CD14-positive monocyte (primary cell): Measurements from ENCODE around the gene RO60. TPM values are rescaled to one million over a fixed set of nuclear protein-coding genes. Genes with fewer than 3 reads are reported as not detected.

ENCODE experiments used
- DNase-seq, 3 donors: peaks; one replicate each; pipeline ENCODE4 v3.0.0-alpha.2; 2011 to 2022
- H2AFZ ChIP-seq: 2 replicates; pipeline ENCODE4 v1.6.0; 2012; ENCODE audit warnings: mild to moderate bottlenecking, low read depth, low read length, inconsistent platforms; ENCODE audit not compliant: insufficient read depth, poor library complexity, severe bottlenecking
- H3K27ac ChIP-seq, 2 donors: 1 replicate in 1 of 2; 2 replicates in 1 of 2; pipeline ENCODE4 v1.5.1; 2012 to 2013; ENCODE audit warnings: low read length in 2 of 2, control low read depth in 1 of 2, inconsistent platforms in 1 of 2, low read depth in 1 of 2, mild to moderate bottlenecking in 1 of 2
- H3K27me3 ChIP-seq, 2 donors: one replicate each; pipeline versions ENCODE4 v1.6.0 to v1.6.1; 2011 to 2013; ENCODE audit warnings: low read length in 2 of 2; ENCODE audit not compliant: control insufficient read depth in 2 of 2, insufficient read depth in 2 of 2
- H3K36me3 ChIP-seq, 2 donors: replicated peaks in 1 of 2; 1 replicate in 1 of 2; 2 replicates in 1 of 2; pipeline versions ENCODE4 v1.5.1 to v1.6.1; 2012 to 2013; ENCODE audit warnings: low read length in 2 of 2, control low read depth in 1 of 2, inconsistent platforms in 1 of 2, mild to moderate bottlenecking in 1 of 2; ENCODE audit not compliant: insufficient read depth in 2 of 2, control insufficient read depth in 1 of 2
- H3K4me1 ChIP-seq, 2 donors: 1 replicate in 1 of 2; 2 replicates in 1 of 2; pipeline versions ENCODE4 v1.5.1 to v1.6.1; 2012 to 2013; ENCODE audit warnings: low read length in 2 of 2, control low read depth in 1 of 2, inconsistent platforms in 1 of 2, mild to moderate bottlenecking in 1 of 2, moderate library complexity in 1 of 2; ENCODE audit not compliant: insufficient read depth in 2 of 2, control insufficient read depth in 1 of 2
- H3K4me2 ChIP-seq: replicated peaks from 2 replicates; pipeline ENCODE3; 2012; ENCODE audit warnings: low read length, moderate library complexity, mild to moderate bottlenecking; ENCODE audit not compliant: poor library complexity, severe bottlenecking; ENCODE audit errors: extremely low read depth
- H3K4me3 ChIP-seq, 3 experiments: fragments of 200-600 bp in 1 of 3; sonication (generic) in 1 of 3; replicated peaks in 1 of 3; 1 replicate in 2 of 3; 2 replicates in 1 of 3; pipeline ENCODE4 v1.5.1; 2011 to 2013; ENCODE audit warnings: low read length in 3 of 3, mild to moderate bottlenecking in 3 of 3, control low read depth in 2 of 3, low read depth in 2 of 3, inconsistent platforms in 1 of 3, moderate library complexity in 1 of 3
- H3K79me2 ChIP-seq: 2 replicates; pipeline ENCODE4 v1.6.0; 2012; ENCODE audit warnings: mild to moderate bottlenecking, control low read depth, inconsistent platforms, low read length, moderate library complexity; ENCODE audit not compliant: insufficient read depth
- H3K9ac ChIP-seq: 2 replicates; pipeline ENCODE4 v1.6.0; 2017; ENCODE audit warnings: low read length, mild to moderate bottlenecking; ENCODE audit not compliant: insufficient read depth, poor library complexity, severe bottlenecking
- H3K9me3 ChIP-seq, 2 donors: replicated peaks in 1 of 2; 1 replicate in 1 of 2; 2 replicates in 1 of 2; pipeline versions ENCODE4 v1.5.1 to v1.6.1; 2012 to 2013; ENCODE audit warnings: low read length in 2 of 2, control low read depth in 1 of 2; ENCODE audit not compliant: control insufficient read depth in 1 of 2, insufficient read depth in 1 of 2
- H4K20me1 ChIP-seq: 2 replicates; pipeline ENCODE4 v1.6.0; 2012; ENCODE audit warnings: mild to moderate bottlenecking, low read length, control low read depth, moderate library complexity; ENCODE audit not compliant: insufficient read depth
- H3K27ac Mint-ChIP-seq, 7 donors: one replicate each; pipeline ENCODE4 v1.8.0; 2020; ENCODE audit warnings: mild to moderate bottlenecking in 7 of 7, mixed read lengths in 7 of 7, moderate library complexity in 6 of 7, inconsistent platforms in 2 of 7
- H3K27me3 Mint-ChIP-seq, 3 donors: one replicate each; pipeline ENCODE4 v1.8.0; 2021 to 2022; ENCODE audit warnings: low read depth in 3 of 3, mild to moderate bottlenecking in 3 of 3, mixed read lengths in 3 of 3, moderate library complexity in 3 of 3, inconsistent platforms in 1 of 3
- H3K36me3 Mint-ChIP-seq, 2 donors: one replicate each; pipeline ENCODE4 v1.8.0; 2020; ENCODE audit warnings: mixed read lengths in 2 of 2, inconsistent platforms in 1 of 2, mild to moderate bottlenecking in 1 of 2
- H3K4me1 Mint-ChIP-seq: one replicate; pipeline ENCODE4 v1.8.0; 2020; ENCODE audit warnings: mild to moderate bottlenecking, mixed read lengths
- H3K4me3 Mint-ChIP-seq, 2 donors: one replicate each; pipeline ENCODE4 v1.8.0; 2020; ENCODE audit warnings: mild to moderate bottlenecking in 2 of 2, mixed read lengths in 2 of 2, moderate library complexity in 1 of 2
- H3K9me3 Mint-ChIP-seq, 7 donors: one replicate each; pipeline ENCODE4 v1.8.0; 2020 to 2022; ENCODE audit warnings: mixed read lengths in 7 of 7, mild to moderate bottlenecking in 6 of 7, moderate library complexity in 6 of 7, inconsistent platforms in 2 of 7
- WGBS: methylation state at CpG from one replicate; pipeline ENCODE4 v1.1.5; 2013; ENCODE audit warnings: missing lambda C conversion rate; ENCODE audit not compliant: insufficient coverage; 5-methylcytosine and 5-hydroxymethylcytosine counted together
- intact Hi-C, 2 donors: fragments of 100-400 bp; cut with micrococcal nuclease; formaldehyde crosslinking; loops; one replicate each; pipeline versions ENCODE4 v1.15.0 to v1.15.1; 2023
- polyA plus RNA-seq, 3 donors: library from polyadenylated mRNA; depleted of rRNA in 1 of 3; unstranded in 2 of 3; stranded (reverse) in 1 of 3; fragments of 300-500 nt in 2 of 3; fragments of >200 nt in 1 of 3; fragmentation: Illumina TruSeq in 2 of 3; gene quantifications; 1 replicate in 2 of 3; 2 replicates in 1 of 3; pipeline ENCODE4 v1.2.3, GENCODE V29; 2012 to 2021
- TF ChIP-seq, protein P1 (sequence below): fragments of 200-600 bp; IDR thresholded peaks from one replicate; pipeline ENCODE4 v1.8.0; 2022; ENCODE audit warnings: antibody characterized with exemption, mild to moderate bottlenecking

Gene RO60
- polyA plus RNA-seq, 3 donors = 13.2 to 67.9 (median 58.1) TPM

DNA sequence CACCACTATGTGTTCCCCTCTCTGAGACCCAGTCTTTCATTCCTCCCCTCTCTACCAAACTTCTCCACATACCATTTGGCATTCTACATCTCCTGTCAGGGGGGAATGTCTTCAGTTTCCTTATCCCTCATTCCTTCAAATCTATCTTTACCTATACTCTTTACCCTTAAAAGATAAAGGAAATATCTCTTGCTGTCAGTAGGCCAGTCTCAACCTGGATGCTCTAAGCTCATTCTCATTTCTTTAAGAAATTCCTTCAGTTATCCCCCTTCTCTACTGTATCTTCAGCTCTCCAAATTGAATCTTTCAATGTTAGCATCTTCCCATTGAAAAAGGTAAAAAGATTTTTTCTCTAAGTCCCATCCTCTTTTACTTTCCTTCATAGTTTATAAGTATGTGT lies 6.5 kb downstream of the RO60 start:
- H3K27me3 ChIP-seq = no peaks in the 10 kb centered on the region
- H3K27ac ChIP-seq = no peak overlapping the region
- Mint-ChIP-seq H3K4me1 (peaks cover 26% of the 10 kb centered on the region), H3K36me3 (peaks cover 6 to 14% of the 10 kb centered on the region in 2 donors), H3K27ac (no peak overlapping the region), H3K4me3 (no peak overlapping the region), H3K27me3 (peaks cover 0 to 1% (median 0%) of the 10 kb centered on the region in 3 donors), H3K9me3 (no peaks in the 10 kb centered on the region)
- H3K9ac ChIP-seq = no peak overlapping the region
- H3K4me1 ChIP-seq = peaks cover 6 to 12% of the 10 kb centered on the region in 2 donors
- H4K20me1 ChIP-seq = peaks cover 59% of the 10 kb centered on the region
- intact Hi-C loops = no loop called here
- H2AFZ ChIP-seq = no peak overlapping the region
- peaks cover 94% of the 10 kb centered on the region for H3K79me2 ChIP-seq
- H3K4me3 ChIP-seq = no peak overlapping the region
- no peaks in the 10 kb centered on the region for H3K9me3 ChIP-seq
- TF ChIP-seq, protein P1, sequence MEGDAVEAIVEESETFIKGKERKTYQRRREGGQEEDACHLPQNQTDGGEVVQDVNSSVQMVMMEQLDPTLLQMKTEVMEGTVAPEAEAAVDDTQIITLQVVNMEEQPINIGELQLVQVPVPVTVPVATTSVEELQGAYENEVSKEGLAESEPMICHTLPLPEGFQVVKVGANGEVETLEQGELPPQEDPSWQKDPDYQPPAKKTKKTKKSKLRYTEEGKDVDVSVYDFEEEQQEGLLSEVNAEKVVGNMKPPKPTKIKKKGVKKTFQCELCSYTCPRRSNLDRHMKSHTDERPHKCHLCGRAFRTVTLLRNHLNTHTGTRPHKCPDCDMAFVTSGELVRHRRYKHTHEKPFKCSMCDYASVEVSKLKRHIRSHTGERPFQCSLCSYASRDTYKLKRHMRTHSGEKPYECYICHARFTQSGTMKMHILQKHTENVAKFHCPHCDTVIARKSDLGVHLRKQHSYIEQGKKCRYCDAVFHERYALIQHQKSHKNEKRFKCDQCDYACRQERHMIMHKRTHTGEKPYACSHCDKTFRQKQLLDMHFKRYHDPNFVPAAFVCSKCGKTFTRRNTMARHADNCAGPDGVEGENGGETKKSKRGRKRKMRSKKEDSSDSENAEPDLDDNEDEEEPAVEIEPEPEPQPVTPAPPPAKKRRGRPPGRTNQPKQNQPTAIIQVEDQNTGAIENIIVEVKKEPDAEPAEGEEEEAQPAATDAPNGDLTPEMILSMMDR = no peak
- no peak for DNase-seq
- H3K36me3 ChIP-seq = peaks cover 0 to 8% of the 10 kb centered on the region in 2 donors
- H3K4me2 ChIP-seq = no peak overlapping the region

DNA sequence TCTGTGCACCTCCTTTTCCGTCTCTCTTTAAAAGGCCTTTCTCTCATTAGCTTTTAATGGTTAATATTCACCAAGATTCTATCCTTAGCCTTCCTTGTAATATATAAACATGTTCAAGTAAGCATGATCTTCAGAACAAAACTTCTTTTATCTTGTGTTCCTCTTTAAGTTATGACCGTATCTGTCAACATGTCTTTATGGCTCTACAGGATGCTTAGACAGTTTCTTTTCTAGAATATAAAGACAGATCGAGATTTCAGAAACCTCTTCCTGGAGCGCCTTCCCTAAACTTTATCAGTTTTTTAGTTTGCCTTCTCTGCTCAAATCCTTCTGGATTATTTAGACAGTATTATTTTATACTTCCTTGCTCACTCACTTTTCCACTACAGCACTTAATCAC lies 7.2 kb downstream of the RO60 start:
- H3K9ac ChIP-seq = no peak overlapping the region

More for the DNA sequence above, 7.2 kb downstream of the RO60 start:
- Histone ChIP-seq H2AFZ (no peak overlapping the region), H3K9me3 (no peaks in the 10 kb centered on the region), H3K4me3 (no peak overlapping the region), H3K36me3 (peaks cover 0 to 8% of the 10 kb centered on the region in 2 donors), H3K27me3 (no peaks in the 10 kb centered on the region), H3K27ac (no peak overlapping the region), H3K4me1 (peaks cover 4 to 7% of the 10 kb centered on the region in 2 donors), H3K4me2 (no peak overlapping the region), H3K79me2 (peaks cover 93% of the 10 kb centered on the region), H4K20me1 (peaks cover 55% of the 10 kb centered on the region)
- peaks cover 0 to 1% (median 0%) of the 10 kb centered on the region in 3 donors for H3K27me3 Mint-ChIP-seq
- no peak overlapping the region for H3K27ac Mint-ChIP-seq
- DNase-seq = no peak
- peaks cover 22% of the 10 kb centered on the region for H3K4me1 Mint-ChIP-seq
- peaks cover 6 to 14% of the 10 kb centered on the region in 2 donors for H3K36me3 Mint-ChIP-seq
- TF ChIP-seq, protein P1 = no peak
- no peak overlapping the region for H3K4me3 Mint-ChIP-seq
- intact Hi-C loops = no loop called here
- H3K9me3 Mint-ChIP-seq = no peaks in the 10 kb centered on the region
- WGBS = 100% methylated on average over 1 of the region's 4 CpGs
